Measurements from ENCODE around the gene FAM241A. TPM values are rescaled to one million over a fixed set of nuclear protein-coding genes. Genes with fewer than 3 reads are reported as not detected.
A peak's percentile ranks its signal among the peaks of the same experiment; 100 is the strongest.

The FAM241A gene
- total RNA-seq, 1 donor from 2014 or later = 6.7 TPM

- Mint-ChIP-seq H3K4me3 (peak overlapping the region; percentile 58), H3K36me3 (ENCODE audit: low read depth) (peaks cover 4% of the 10 kb centered on the region), H3K27ac (peak overlapping the region; percentile 97), H3K27me3 (peaks cover 5% of the 10 kb centered on the region), H3K9me3 (peaks cover 12% of the 10 kb centered on the region), H3K4me1 (peaks cover 21% of the 10 kb centered on the region)
- DNase-seq = no peak
- intact Hi-C loops (cut with micrococcal nuclease) = loop anchor here (1.0 to 2.0 kb wide), 6 partner anchors 8 to 172 kb away; partner anchors contain the start of gene AP1AR
Measured at GRCh38 chr4:112118742-112119352, 26.4 kb upstream of the FAM241A start.

DNA sequence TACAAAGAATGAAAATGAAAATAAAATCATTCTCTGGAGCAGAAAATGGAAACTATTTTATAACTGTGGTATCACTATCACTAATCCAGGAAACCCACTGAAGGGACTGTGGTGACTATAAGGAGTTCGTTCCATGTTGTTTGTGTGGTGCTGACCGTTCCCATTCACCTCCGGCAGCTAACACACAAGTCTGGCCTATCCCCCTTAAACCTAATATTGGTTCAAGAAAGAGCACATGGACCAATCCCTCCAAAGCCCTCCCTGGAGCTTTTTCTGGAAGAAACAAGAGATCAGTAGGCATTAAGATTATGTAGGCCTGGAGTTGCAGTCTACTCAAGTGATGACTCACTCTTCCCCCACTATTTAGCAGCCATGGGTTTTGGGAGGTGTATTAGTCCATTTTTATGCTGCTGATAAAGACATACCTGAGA lies 25.9 kb upstream of the FAM241A start:
- peaks cover 4% of the 10 kb centered on the region for H3K36me3 Mint-ChIP-seq (ENCODE audit: low read depth)
- DNase-seq = peak; percentile 76
- peaks cover 12% of the 10 kb centered on the region for H3K9me3 Mint-ChIP-seq
- H3K27me3 Mint-ChIP-seq = peaks cover 6% of the 10 kb centered on the region
- intact Hi-C loops (cut with micrococcal nuclease) = loop anchor here (1.0 to 2.0 kb wide), 6 partner anchors 8 to 171 kb away; partner anchors contain the start of gene AP1AR
- H3K4me3 Mint-ChIP-seq = peak overlapping the region; percentile 58
- peak overlapping the region; percentile 97 for H3K27ac Mint-ChIP-seq
- peaks cover 21% of the 10 kb centered on the region for H3K4me1 Mint-ChIP-seq

GRCh38 chr4:112120021-112120420 lies 25.2 kb upstream of the FAM241A start:
- Mint-ChIP-seq H3K4me1 (peaks cover 21% of the 10 kb centered on the region), H3K36me3 (ENCODE audit: low read depth) (peaks cover 4% of the 10 kb centered on the region), H3K27ac (peak overlapping the region; percentile 97), H3K4me3 (no peak overlapping the region), H3K27me3 (peaks cover 10% of the 10 kb centered on the region), H3K9me3 (peaks cover 12% of the 10 kb centered on the region)
- intact Hi-C loops (cut with micrococcal nuclease) = no loop called here
- DNase-seq = no peak

- no peak overlapping the region for H3K4me3 Mint-ChIP-seq
- DNase-seq = no peak
- intact Hi-C loops (cut with micrococcal nuclease) = no loop called here
- no peaks in the 10 kb centered on the region for H3K36me3 Mint-ChIP-seq (ENCODE audit: low read depth)
- H3K27me3 Mint-ChIP-seq = peaks cover 30% of the 10 kb centered on the region
- peaks cover 1% of the 10 kb centered on the region for H3K9me3 Mint-ChIP-seq
- peaks cover 6% of the 10 kb centered on the region for H3K4me1 Mint-ChIP-seq
- H3K27ac Mint-ChIP-seq = no peak overlapping the region
Measured at GRCh38 chr4:112125416-112125815, 19.8 kb upstream of the FAM241A start.

GRCh38 chr4:112127048-112127637 lies 18.1 kb upstream of the FAM241A start:
- Mint-ChIP-seq H3K4me1 (peaks cover 12% of the 10 kb centered on the region), H3K27me3 (peaks cover 31% of the 10 kb centered on the region), H3K9me3 (no peaks in the 10 kb centered on the region), H3K4me3 (no peak overlapping the region), H3K36me3 (ENCODE audit: low read depth) (no peaks in the 10 kb centered on the region), H3K27ac (no peak overlapping the region)
- intact Hi-C loops (cut with micrococcal nuclease) = loop anchor here (1.0 kb wide), 1 partner anchor 8 kb away; no protein-coding TSS in a partner anchor
- DNase-seq = no peak

- Mint-ChIP-seq H3K9me3 (no peaks in the 10 kb centered on the region), H3K36me3 (ENCODE audit: low read depth) (no peaks in the 10 kb centered on the region), H3K27me3 (peaks cover 33% of the 10 kb centered on the region), H3K4me1 (peaks cover 12% of the 10 kb centered on the region), H3K27ac (no peak overlapping the region), H3K4me3 (no peak overlapping the region)
- no peak for DNase-seq
- intact Hi-C loops (cut with micrococcal nuclease) = loop anchor here (1.0 kb wide), 1 partner anchor 9 kb away; no protein-coding TSS in a partner anchor
Measured at GRCh38 chr4:112127803-112128202, 17.5 kb upstream of the FAM241A start.

DNA sequence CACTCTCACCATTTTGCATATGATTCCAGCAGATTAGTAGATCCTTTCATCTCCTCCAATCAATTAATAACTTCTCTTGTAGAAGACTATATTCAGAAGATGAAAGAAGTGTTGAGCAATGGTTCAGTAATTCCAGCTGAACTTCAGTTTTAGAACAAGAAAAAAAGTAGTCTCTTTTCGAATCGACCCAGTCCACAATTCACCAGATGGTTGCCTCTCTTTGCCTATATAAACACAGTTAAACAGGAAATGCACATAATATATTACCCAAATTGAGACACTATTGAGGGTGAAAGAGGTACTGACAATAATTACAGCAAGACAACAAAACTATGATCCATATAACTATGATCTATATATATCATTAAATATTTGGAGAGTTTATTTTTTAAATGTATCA lies 16.8 kb upstream of the FAM241A start:
- intact Hi-C loops (cut with micrococcal nuclease) = no loop called here
- peaks cover 33% of the 10 kb centered on the region for H3K27me3 Mint-ChIP-seq
- DNase-seq = no peak
- peaks cover 12% of the 10 kb centered on the region for H3K4me1 Mint-ChIP-seq
- no peak overlapping the region for H3K4me3 Mint-ChIP-seq
- no peak overlapping the region for H3K27ac Mint-ChIP-seq
- H3K36me3 Mint-ChIP-seq (ENCODE audit: low read depth) = no peaks in the 10 kb centered on the region
- H3K9me3 Mint-ChIP-seq = no peaks in the 10 kb centered on the region

GRCh38 chr4:112130906-112131305 lies 14.3 kb upstream of the FAM241A start:
- Mint-ChIP-seq H3K4me3 (no peak overlapping the region), H3K36me3 (ENCODE audit: low read depth) (no peaks in the 10 kb centered on the region), H3K4me1 (peaks cover 12% of the 10 kb centered on the region), H3K9me3 (no peaks in the 10 kb centered on the region), H3K27me3 (peaks cover 29% of the 10 kb centered on the region), H3K27ac (no peak overlapping the region)
- intact Hi-C loops (cut with micrococcal nuclease) = loop anchor here (2.0 kb wide), 1 partner anchor 14 kb away; the partner anchor contains the start of gene FAM241A
- no peak for DNase-seq

- intact Hi-C loops (cut with micrococcal nuclease) = no loop called here
- H3K36me3 Mint-ChIP-seq (ENCODE audit: low read depth) = no peaks in the 10 kb centered on the region
- DNase-seq = no peak
- peaks cover 7% of the 10 kb centered on the region for H3K4me1 Mint-ChIP-seq
- H3K27me3 Mint-ChIP-seq = peaks cover 27% of the 10 kb centered on the region
- H3K27ac Mint-ChIP-seq = no peak overlapping the region
- no peaks in the 10 kb centered on the region for H3K9me3 Mint-ChIP-seq
- no peak overlapping the region for H3K4me3 Mint-ChIP-seq
Measured at GRCh38 chr4:112136551-112136950, 8.7 kb upstream of the FAM241A start.

GRCh38 chr4:112138538-112138937 lies 6.7 kb upstream of the FAM241A start:
- intact Hi-C loops (cut with micrococcal nuclease) = no loop called here
- H3K36me3 Mint-ChIP-seq (ENCODE audit: low read depth) = no peaks in the 10 kb centered on the region
- H3K4me1 Mint-ChIP-seq = peaks cover 10% of the 10 kb centered on the region
- no peak overlapping the region for H3K27ac Mint-ChIP-seq
- no peak overlapping the region for H3K4me3 Mint-ChIP-seq
- H3K27me3 Mint-ChIP-seq = peaks cover 21% of the 10 kb centered on the region
- no peak for DNase-seq
- no peaks in the 10 kb centered on the region for H3K9me3 Mint-ChIP-seq

GRCh38 chr4:112140536-112140935 lies 4.7 kb upstream of the FAM241A start:
- Mint-ChIP-seq H3K27ac (no peak overlapping the region), H3K36me3 (ENCODE audit: low read depth) (no peaks in the 10 kb centered on the region), H3K27me3 (peaks cover 16% of the 10 kb centered on the region), H3K4me3 (no peak overlapping the region), H3K4me1 (peaks cover 22% of the 10 kb centered on the region), H3K9me3 (no peaks in the 10 kb centered on the region)
- no peak for DNase-seq
- intact Hi-C loops (cut with micrococcal nuclease) = no loop called here

GRCh38 chr4:112141366-112142138 lies 3.7 kb upstream of the FAM241A start:
- peaks cover 8% of the 10 kb centered on the region for H3K27me3 Mint-ChIP-seq
- intact Hi-C loops (cut with micrococcal nuclease) = no loop called here

DNA sequence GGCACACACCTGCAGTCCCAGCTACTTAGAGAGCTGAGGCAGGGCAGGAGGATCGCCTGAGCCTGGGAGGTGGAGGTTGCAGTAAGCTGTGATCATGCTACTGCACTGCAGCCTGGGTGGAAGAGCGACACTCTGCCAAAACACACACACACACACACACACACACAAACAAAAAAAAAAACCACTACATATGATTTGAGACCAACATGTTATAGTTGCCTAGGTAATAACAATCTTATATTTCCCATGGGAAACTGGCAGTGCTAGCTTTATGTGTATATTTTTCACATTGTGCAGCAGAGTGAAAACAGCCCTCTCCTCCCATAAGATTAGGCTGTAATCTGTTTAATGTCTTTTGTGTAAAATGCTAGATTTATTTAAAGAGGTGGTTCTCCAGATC lies 3.1 kb upstream of the FAM241A start:
- no peaks in the 10 kb centered on the region for H3K9me3 Mint-ChIP-seq
- peaks cover 3% of the 10 kb centered on the region for H3K36me3 Mint-ChIP-seq (ENCODE audit: low read depth)
- H3K4me1 Mint-ChIP-seq = peaks cover 31% of the 10 kb centered on the region
- no peak overlapping the region for H3K27ac Mint-ChIP-seq
- no peak for DNase-seq
- intact Hi-C loops (cut with micrococcal nuclease) = no loop called here
- no peak overlapping the region for H3K4me3 Mint-ChIP-seq
- peaks cover 6% of the 10 kb centered on the region for H3K27me3 Mint-ChIP-seq

More at GRCh38 chr4:112141366-112142138, 3.7 kb upstream of the FAM241A start:
- H3K4me3 Mint-ChIP-seq = no peak overlapping the region
- DNase-seq = no peak
- H3K36me3 Mint-ChIP-seq (ENCODE audit: low read depth) = peaks cover 2% of the 10 kb centered on the region
- peaks cover 26% of the 10 kb centered on the region for H3K4me1 Mint-ChIP-seq
- H3K9me3 Mint-ChIP-seq = no peaks in the 10 kb centered on the region
- H3K27ac Mint-ChIP-seq = no peak overlapping the region

DNA sequence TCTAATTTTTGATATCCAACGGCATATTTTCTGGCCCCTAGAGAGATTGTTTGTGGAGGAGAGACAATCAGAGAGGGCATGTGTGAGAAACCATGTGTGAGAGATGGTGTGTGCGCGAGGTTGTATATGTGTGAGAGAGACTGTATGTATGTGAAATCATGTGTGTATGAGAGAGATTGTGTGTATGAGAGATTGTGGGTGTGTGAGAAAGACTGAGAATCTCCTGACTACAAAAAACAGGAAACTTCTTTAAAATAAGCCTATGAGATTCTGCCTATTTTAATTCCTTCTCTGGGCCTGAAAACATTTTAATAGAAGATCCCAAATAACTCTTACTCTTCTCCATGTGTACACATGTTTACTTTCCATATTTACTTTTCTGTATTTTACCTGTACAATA lies 1.5 kb upstream of the FAM241A start:
- Mint-ChIP-seq H3K9me3 (no peaks in the 10 kb centered on the region), H3K4me3 (no peak overlapping the region), H3K27ac (no peak overlapping the region), H3K4me1 (peaks cover 43% of the 10 kb centered on the region), H3K27me3 (peaks cover 1% of the 10 kb centered on the region), H3K36me3 (ENCODE audit: low read depth) (peaks cover 7% of the 10 kb centered on the region)
- intact Hi-C loops (cut with micrococcal nuclease) = loop anchor here (2.0 kb wide), 2 partner anchors 13 to 493 kb away; partner anchors contain the start of genes LARP7 and ZGRF1
- DNase-seq = no peak
